K562 (cell line): ENCODE data around the gene KCP. TPM values are rescaled to one million over a fixed set of nuclear protein-coding genes. Genes with fewer than 3 reads are reported as not detected.
A peak's percentile ranks its signal among the peaks of the same experiment; 100 is the strongest.

Experiments
- BRD4 ChIP-seq: fragments of 200-600 bp; sonication (generic); IDR thresholded peaks from 2 replicates; pipeline ENCODE4 v1.6.1; 2017; ENCODE audit warnings: inconsistent platforms
- DPF2 ChIP-seq: fragments of 450-650 bp; IDR thresholded peaks from 2 replicates; pipeline ENCODE4 v1.6.1; 2016
- KAT7 ChIP-seq: sonication (generic); formaldehyde crosslinking; IDR thresholded peaks from 2 replicates; pipeline ENCODE4 v1.8.0; 2022; ENCODE audit warnings: missing genetic modification reagents, mild to moderate bottlenecking, borderline replicate concordance
- MGA ChIP-seq: fragments of 450-650 bp; IDR thresholded peaks from 2 replicates; pipeline ENCODE4 v1.6.1; 2016; ENCODE audit warnings: mild to moderate bottlenecking, moderate library complexity
- NFXL1 ChIP-seq: fragments of 450-650 bp; formaldehyde crosslinking; IDR thresholded peaks from 2 replicates; pipeline ENCODE4 v1.4.0; 2021; ENCODE audit warnings: mild to moderate bottlenecking
- NR0B1 ChIP-seq: fragments of 450-650 bp; IDR thresholded peaks from one replicate; pipeline ENCODE4 v1.6.1; 2018; ENCODE audit warnings: mild to moderate bottlenecking, moderate library complexity; ENCODE audit not compliant: partially characterized antibody
- RBM39 ChIP-seq: fragments of 200-400 bp; formaldehyde crosslinking; optimal IDR thresholded peaks from 2 replicates; pipeline ENCODE3; 2018; ENCODE audit warnings: low read depth, low read length
- SMAD1 ChIP-seq: fragments of 150-350 bp; IDR thresholded peaks from 2 replicates; pipeline ENCODE4 v1.6.1; 2014; ENCODE audit warnings: low read length, low read depth; ENCODE audit not compliant: partially characterized antibody
- SMAD3 ChIP-seq: fragments of 450-650 bp; formaldehyde crosslinking; conservative IDR thresholded peaks from 2 replicates; pipeline ENCODE4 v1.4.0; 2020; ENCODE audit warnings: mild to moderate bottlenecking
- TCF7 ChIP-seq: sonication (generic); IDR thresholded peaks from 2 replicates; pipeline ENCODE4 v1.6.1; 2016; ENCODE audit warnings: antibody characterized with exemption, borderline replicate concordance
- ZNF174 ChIP-seq: fragments of 250-450 bp; sonication (Bioruptor Pico); IDR thresholded peaks from 2 replicates; pipeline ENCODE4 v1.4.0; 2020; ENCODE audit warnings: mild to moderate bottlenecking
- ZNF282 ChIP-seq: sonication (generic); formaldehyde crosslinking; IDR thresholded peaks from 2 replicates; pipeline ENCODE4 v1.8.1; 2023; ENCODE audit warnings: missing genetic modification reagents
- ZNF699 ChIP-seq: fragments of 250-450 bp; sonication (Bioruptor Pico); IDR thresholded peaks from 2 replicates; pipeline ENCODE4 v1.8.0; 2021; ENCODE audit warnings: mild to moderate bottlenecking, moderate library complexity; ENCODE audit not compliant: insufficient replicate concordance
- polyA plus RNA-seq, 8 experiments: library from polyadenylated mRNA; depleted of rRNA in 4 of 8; stranded (reverse) in 5 of 8; unstranded in 3 of 8; fragments of >200 nt; fragmentation: Nextera tagmentation in 2 of 8; fragmentation: Illumina TruSeq in 1 of 8; extraction: Ambion mirVana in 2 of 8; extraction: Trizol in 1 of 8; gene quantifications; 2 replicates each; pipeline versions ENCODE4 v1.2.1 to v1.2.3, GENCODE V29; 2011 to 2014; ENCODE audit warnings: inconsistent platforms in 1 of 8, missing spikeins in 1 of 8
- total RNA-seq, 7 experiments: library from RNA; depleted of rRNA in 6 of 7; stranded (reverse); fragments of >200 nt in 6 of 7; fragmentation: Illumina TruSeq in 2 of 7; extraction: Trizol in 2 of 7; gene quantifications; 2 replicates each; pipeline versions ENCODE4 v1.2.1 to v1.2.3, GENCODE V29; 2011 to 2021; ENCODE audit warnings: low replicate concordance in 1 of 7

The KCP gene
- total and polyA plus RNA-seq, 9 of the 15 experiments (the other 6 are each of a cell fraction or from before 2014, with no cell fraction given) = 0.06 to 0.17 (median 0.12) TPM; not detected in 3

- TF ChIP-seq ZNF174 (CRISPR knock-in tag) (no peak), KAT7 (peak; percentile 21; the same call in 1 of the 2 replicates), ZNF282 (CRISPR knock-in tag) (no peak), TCF7 (peak; percentile 46; the same call in 1 of the 2 replicates), DPF2 (no peak), NFXL1 (CRISPR knock-in tag) (no peak), MGA (peak; percentile 94), BRD4 (peak; percentile 83), ZNF699 (CRISPR knock-in tag) (no peak), RBM39 (no peak), NR0B1 (no peak), SMAD3 (CRISPR knock-in tag) (no peak), SMAD1 (peak; percentile 50)
These were observed 79.1 kb downstream of the KCP start (continued) for GRCh38 chr7:128831178-128831993.
